OCI-LY3 (cell line): Measurements from ENCODE around the gene CHD1L.

Experiments used
- EZH2phosphoT487 ChIP-seq: fragments of 200-600 bp; shearing (Covaris generic); IDR thresholded peaks from 2 replicates; pipeline ENCODE4 v1.6.1; 2018; ENCODE audit warnings: antibody characterized with exemption, mixed run types, low read depth
- TF ChIP-seq, protein P1 (sequence below): fragments of 200-600, 300-600 bp; sonication (generic); IDR thresholded peaks from 2 replicates; pipeline ENCODE4 v1.5.1; 2014; ENCODE audit warnings: antibody characterized with exemption, low read length, low read depth

- TF ChIP-seq, protein P1, sequence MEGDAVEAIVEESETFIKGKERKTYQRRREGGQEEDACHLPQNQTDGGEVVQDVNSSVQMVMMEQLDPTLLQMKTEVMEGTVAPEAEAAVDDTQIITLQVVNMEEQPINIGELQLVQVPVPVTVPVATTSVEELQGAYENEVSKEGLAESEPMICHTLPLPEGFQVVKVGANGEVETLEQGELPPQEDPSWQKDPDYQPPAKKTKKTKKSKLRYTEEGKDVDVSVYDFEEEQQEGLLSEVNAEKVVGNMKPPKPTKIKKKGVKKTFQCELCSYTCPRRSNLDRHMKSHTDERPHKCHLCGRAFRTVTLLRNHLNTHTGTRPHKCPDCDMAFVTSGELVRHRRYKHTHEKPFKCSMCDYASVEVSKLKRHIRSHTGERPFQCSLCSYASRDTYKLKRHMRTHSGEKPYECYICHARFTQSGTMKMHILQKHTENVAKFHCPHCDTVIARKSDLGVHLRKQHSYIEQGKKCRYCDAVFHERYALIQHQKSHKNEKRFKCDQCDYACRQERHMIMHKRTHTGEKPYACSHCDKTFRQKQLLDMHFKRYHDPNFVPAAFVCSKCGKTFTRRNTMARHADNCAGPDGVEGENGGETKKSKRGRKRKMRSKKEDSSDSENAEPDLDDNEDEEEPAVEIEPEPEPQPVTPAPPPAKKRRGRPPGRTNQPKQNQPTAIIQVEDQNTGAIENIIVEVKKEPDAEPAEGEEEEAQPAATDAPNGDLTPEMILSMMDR = no peak
- no peak for TF ChIP-seq EZH2phosphoT487
Measured at GRCh38 chr1:147214842-147215539, 27.5 kb upstream of the CHD1L start.
